NT2/D1 (cell line): ENCODE results near the gene CDC42EP1.

ENCODE experiments used
- DNase-seq: peaks from one replicate; pipeline ENCODE4 v3.0.0-alpha.2; 2011; ENCODE audit warnings: low read depth, low spot score
- H3K27me3 ChIP-seq: 2 replicates; pipeline ENCODE4 v1.6.0; 2011; ENCODE audit warnings: mild to moderate bottlenecking; ENCODE audit not compliant: insufficient read length, insufficient read depth
- H3K36me3 ChIP-seq: 2 replicates; pipeline ENCODE4 v1.6.1; 2011; ENCODE audit warnings: mild to moderate bottlenecking, low read length, mixed read lengths; ENCODE audit not compliant: insufficient read depth, insufficient read length
- H3K4me1 ChIP-seq: 2 replicates; pipeline ENCODE4 v1.5.1; 2011; ENCODE audit not compliant: insufficient read depth, insufficient read length
- H3K4me3 ChIP-seq: 2 replicates; pipeline ENCODE4 v1.5.1; 2011; ENCODE audit warnings: low read depth; ENCODE audit not compliant: insufficient read length
- H3K9ac ChIP-seq: 2 replicates; pipeline ENCODE4 v1.6.0; 2011; ENCODE audit warnings: low read depth; ENCODE audit not compliant: insufficient read length
- H3K9me3 ChIP-seq: 2 replicates; pipeline ENCODE4 v1.5.1; 2011; ENCODE audit warnings: mild to moderate bottlenecking, low read length; ENCODE audit not compliant: insufficient read depth
- SUZ12 ChIP-seq: IDR thresholded peaks from 2 replicates; pipeline ENCODE4 v1.6.1; 2011; ENCODE audit not compliant: insufficient read length, insufficient read depth; ENCODE audit errors: extremely low read depth
- YY1 ChIP-seq: IDR thresholded peaks from 2 replicates; pipeline ENCODE4 v1.6.1; 2011; ENCODE audit not compliant: insufficient read length, insufficient read depth
- ZNF274 ChIP-seq: IDR thresholded peaks from 2 replicates; pipeline ENCODE4 v1.6.1; 2011; ENCODE audit warnings: mild to moderate bottlenecking, low read depth, low read length

CDC42EP1 gene

DNA sequence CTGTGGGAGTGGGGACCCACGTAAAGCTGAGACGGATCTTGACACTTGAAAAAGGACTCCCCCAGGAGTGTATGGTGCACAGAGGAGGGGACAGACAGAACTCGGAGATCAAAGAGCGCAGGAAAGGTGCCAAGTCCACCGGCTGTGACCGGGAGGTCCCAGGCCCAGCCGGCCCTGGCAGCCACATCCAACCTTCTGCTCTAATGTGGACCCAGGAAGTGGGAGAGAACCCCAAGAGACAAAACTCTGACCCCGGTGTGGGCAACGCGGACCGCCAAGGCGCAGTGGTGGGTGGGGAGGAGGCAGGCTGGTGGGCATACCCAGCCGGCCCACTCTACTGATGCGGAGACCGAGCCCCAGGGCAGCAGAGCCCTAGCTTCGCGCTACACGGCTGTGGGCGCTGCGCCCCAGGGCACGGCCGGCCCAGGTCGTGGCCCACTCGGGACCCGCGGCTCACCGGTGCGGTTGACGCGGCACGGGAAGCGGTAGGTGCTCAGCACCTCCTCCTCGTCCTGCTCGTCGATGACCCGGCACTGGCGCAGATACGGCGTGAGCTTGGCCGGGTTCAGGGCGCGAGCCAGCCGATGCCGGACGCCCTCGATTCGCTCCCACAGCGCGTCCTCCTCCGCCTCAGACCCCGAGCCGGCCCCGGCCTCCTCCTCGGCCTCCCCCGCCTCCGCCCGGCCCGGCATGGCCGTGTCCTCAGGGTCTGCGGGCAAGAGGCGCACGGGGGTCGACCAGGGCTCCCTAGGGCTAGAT lies 41.6 kb upstream of the CDC42EP1 start:
- TF ChIP-seq SUZ12 (no peak), ZNF274 (no peak), YY1 (no peak)
- peak overlapping the region; percentile 71 for H3K4me3 ChIP-seq
- H3K9ac ChIP-seq, result peak overlapping the region; percentile 89
- H3K36me3 ChIP-seq, result peaks cover 22% of the 10 kb centered on the region
- peaks cover 10% of the 10 kb centered on the region for H3K4me1 ChIP-seq
- H3K27me3 ChIP-seq, result peaks cover 26% of the 10 kb centered on the region
- H3K9me3 ChIP-seq, result peaks cover 5% of the 10 kb centered on the region; the same call in 1 of the 2 replicates
- DNase-seq, result no peak

DNA sequence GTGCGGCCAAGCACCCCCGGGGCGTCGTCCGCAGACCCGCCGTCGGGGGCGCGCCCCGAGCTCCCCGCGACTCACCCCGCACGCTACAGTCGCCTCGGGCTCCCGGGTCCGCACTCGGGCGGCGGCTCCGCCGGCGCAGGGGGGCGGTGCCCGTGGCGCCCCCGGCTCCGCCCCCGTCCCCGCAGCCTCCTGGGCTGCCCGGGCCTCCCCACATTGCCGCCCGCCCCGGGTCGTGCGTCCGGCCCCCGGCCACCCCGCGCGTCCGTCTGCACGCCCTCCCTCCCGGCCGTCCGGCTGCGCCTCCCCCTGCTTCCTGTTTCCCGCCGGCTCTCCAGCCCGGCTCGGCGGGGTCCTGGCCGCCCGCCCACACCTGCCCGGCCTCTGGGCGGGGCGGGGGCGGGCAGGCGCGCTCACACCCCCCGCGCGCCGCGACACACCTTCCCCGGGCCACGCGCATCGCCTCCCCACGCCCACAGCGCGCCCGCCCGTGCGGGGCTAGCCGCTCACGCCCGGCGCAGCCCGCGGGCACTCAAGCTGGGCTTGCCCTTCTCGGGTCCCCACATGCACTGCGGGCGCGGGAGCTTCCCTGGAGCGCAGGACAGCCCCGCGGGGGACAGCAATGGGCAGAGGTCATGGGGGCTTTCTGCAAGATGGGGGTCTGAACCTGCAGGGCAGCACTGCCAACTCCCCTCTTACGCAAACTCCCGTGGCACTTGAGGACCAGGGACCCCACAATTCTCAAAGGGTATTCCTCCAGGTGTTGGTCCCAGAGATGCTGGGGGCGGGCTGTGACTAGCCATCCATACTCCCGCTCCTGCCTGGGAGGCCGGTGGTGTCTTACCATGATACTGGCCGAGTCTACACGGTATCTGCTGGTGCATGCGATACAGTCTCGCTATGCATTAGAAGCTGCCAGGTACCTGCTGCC lies 40.7 kb upstream of the CDC42EP1 start, which contains the start of gene CARD10:
Gene CARD10 (minus strand): TSS at position 148 of the 928 bp plus-strand sequence. CDS start 215 bp downstream, outside the sequence.
- Histone ChIP-seq H3K4me3 (peak within 1 kb of the TSS; percentile 71), H3K4me1 (peaks cover 10% of the 10 kb centered on the region), H3K9ac (peak within 1 kb of the TSS; percentile 89), H3K9me3 (peaks cover 5% of the 10 kb centered on the region; the same call in 1 of the 2 replicates), H3K27me3 (peaks cover 26% of the 10 kb centered on the region), H3K36me3 (peaks cover 16% of the 10 kb centered on the region)
- no peak for DNase-seq
- TF ChIP-seq SUZ12 (no peak), ZNF274 (no peak), YY1 (no peak)

DNA sequence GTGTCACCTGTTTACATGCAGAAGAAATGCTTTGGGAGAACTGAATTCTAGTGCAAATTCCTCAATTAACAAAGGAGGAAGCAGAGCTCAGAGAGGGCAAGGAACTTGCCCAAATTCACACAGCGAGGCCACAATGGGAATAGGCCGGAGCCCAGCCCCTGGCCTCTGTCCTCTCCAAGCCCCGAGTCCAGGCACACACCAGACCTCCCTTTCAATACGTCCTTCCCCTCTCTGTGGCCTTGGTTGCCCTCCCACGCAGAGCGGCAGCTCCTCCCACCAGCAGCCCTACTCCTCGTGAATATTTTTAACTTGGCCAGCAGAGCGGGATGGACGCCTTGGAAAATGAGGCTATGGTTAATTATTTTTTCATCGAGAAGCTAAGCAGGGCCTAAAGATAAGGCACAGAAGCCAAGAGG lies 39.5 kb upstream of the CDC42EP1 start:
- Histone ChIP-seq H3K27me3 (peaks cover 26% of the 10 kb centered on the region), H3K9ac (no peak overlapping the region), H3K36me3 (peaks cover 5% of the 10 kb centered on the region), H3K4me1 (peaks cover 14% of the 10 kb centered on the region), H3K4me3 (no peak overlapping the region), H3K9me3 (peaks cover 5% of the 10 kb centered on the region; the same call in 1 of the 2 replicates)
- no peak for TF ChIP-seq YY1
- no peak for DNase-seq

DNA sequence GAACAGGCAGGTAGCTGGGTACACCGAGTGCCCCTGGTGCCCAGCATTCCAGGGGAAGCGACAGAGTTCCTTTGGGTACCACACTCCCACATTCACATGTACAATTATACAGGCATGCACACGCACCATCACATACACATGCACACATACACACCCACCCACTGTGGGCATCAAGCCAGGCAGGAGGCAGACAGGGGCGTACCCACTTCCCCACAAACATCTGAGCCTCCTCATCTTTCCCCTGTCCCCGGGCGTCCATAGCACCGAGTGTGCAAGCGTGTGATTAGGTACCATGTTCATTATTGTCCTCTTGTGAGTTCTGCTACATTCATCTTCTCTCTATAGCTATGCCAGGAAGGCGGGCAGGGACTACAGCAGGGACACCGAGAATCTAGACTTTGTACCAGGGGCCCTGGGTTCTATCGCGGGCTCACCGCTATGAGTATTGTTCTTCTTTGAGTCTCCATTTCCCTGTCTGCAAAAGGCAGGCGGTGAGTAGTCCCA lies 39.0 kb upstream of the CDC42EP1 start:
- TF ChIP-seq ZNF274 (no peak), SUZ12 (no peak), YY1 (no peak)
- peaks cover 26% of the 10 kb centered on the region for H3K27me3 ChIP-seq

DNA sequence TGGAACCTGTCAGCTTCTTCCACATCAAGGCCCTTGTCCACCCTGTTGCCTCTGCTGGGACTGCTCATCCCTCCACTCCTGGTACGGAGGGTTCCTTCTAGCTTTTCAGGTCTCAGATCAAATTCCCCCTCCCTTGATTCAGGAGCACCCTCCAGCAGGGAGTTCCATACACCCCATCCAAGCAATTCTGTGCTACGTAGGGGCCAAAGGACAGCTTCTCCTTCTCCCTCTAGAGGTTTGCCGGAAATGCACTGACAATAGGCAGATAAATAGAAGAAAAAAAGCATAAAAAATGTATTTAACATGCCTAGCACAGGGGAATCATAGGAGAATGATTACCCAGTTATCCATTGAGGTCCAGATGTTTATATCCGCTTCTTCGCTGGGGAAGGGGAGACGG lies 37.8 kb upstream of the CDC42EP1 start:
- Histone ChIP-seq H3K4me1 (peaks cover 16% of the 10 kb centered on the region), H3K9me3 (no peaks in the 10 kb centered on the region), H3K4me3 (no peak overlapping the region), H3K36me3 (no peaks in the 10 kb centered on the region), H3K9ac (no peak overlapping the region), H3K27me3 (peaks cover 26% of the 10 kb centered on the region)
- TF ChIP-seq ZNF274 (no peak), SUZ12 (no peak), YY1 (no peak)
- DNase-seq, result no peak

More for the DNA sequence above, 39.0 kb upstream of the CDC42EP1 start:
- peaks cover 14% of the 10 kb centered on the region for H3K4me1 ChIP-seq
- peaks cover 2% of the 10 kb centered on the region for H3K36me3 ChIP-seq
- DNase-seq, result no peak
- H3K9ac ChIP-seq, result no peak overlapping the region
- H3K9me3 ChIP-seq, result peaks cover 5% of the 10 kb centered on the region; the same call in 1 of the 2 replicates
- H3K4me3 ChIP-seq, result no peak overlapping the region

DNA sequence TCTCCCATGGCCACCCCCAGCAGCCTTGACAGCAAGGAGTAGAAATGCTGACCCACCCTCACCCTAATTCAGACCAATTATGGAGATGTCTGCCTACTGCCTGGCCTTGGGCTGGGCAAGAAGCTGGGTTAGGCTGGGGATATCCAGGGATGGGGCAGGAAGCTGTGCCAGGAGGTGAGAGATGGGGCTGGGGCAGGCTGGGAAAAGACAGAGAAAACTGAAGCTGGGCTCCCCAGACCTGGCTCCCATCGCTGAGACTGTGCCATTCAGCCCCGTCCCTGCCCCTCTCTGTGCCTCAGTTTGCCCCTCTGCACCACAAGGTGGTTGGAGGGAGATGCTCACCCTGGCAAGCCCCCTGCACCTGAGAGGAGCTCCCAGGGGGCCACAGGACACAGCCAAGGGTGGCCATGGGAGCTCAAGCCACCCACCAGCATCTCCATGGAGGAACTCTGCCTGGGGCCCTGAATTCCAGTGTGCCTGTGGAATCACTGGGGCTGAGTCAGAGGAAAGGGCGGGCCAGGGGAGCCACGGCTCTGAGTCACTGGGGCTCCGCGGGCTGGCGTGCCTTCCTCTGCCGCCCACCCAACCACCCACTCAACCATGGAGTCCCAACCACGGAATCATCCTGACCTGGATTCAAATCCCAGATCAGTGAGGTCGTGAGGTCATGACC lies 35.1 kb upstream of the CDC42EP1 start:
- Histone ChIP-seq H3K27me3 (peaks cover 4% of the 10 kb centered on the region), H3K36me3 (no peaks in the 10 kb centered on the region), H3K9me3 (no peaks in the 10 kb centered on the region), H3K4me1 (peaks cover 13% of the 10 kb centered on the region), H3K9ac (no peak overlapping the region), H3K4me3 (no peak overlapping the region)
- no peak for DNase-seq
- TF ChIP-seq SUZ12, result no peak
- TF ChIP-seq YY1, result no peak
- TF ChIP-seq ZNF274, result no peak
